ENCODE results near the gene EN1.

Gene EN1

GRCh38 chr2:118848381-118849225, 1.2 kb upstream of the EN1 start:
- Histone ChIP-seq H3K9me3 (ENCODE audit: control insufficient read depth, insufficient read depth, low read length) (no peaks in the 10 kb centered on the region), H3K4me1 (ENCODE audit: control insufficient read depth, insufficient read depth, low read length) (peaks cover 11% of the 10 kb centered on the region), H3K36me3 (ENCODE audit: control insufficient read depth, insufficient read depth, low read length) (no peaks in the 10 kb centered on the region), H3K4me3 (ENCODE audit: low read length) (peak overlapping the region; percentile 18; the same call in 1 of the 2 replicates), H3K27me3 (ENCODE audit: control insufficient read depth, insufficient read depth, low read length) (peaks cover 88% of the 10 kb centered on the region), H3K27ac (ENCODE audit: low read length) (no peak overlapping the region)
- no peak for DNase-seq (ENCODE audit: low read depth, low spot score)
- no CpG with 5 or more reads among the region's 46 CpGs for WGBS (ENCODE audit: insufficient coverage, insufficient read length)

- Histone ChIP-seq H3K4me3 (ENCODE audit: low read length) (peak overlapping the region; percentile 18; the same call in 1 of the 2 replicates), H3K36me3 (ENCODE audit: control insufficient read depth, insufficient read depth, low read length) (no peaks in the 10 kb centered on the region), H3K27ac (ENCODE audit: low read length) (no peak overlapping the region), H3K4me1 (ENCODE audit: control insufficient read depth, insufficient read depth, low read length) (peaks cover 15% of the 10 kb centered on the region), H3K27me3 (ENCODE audit: control insufficient read depth, insufficient read depth, low read length) (peaks cover 87% of the 10 kb centered on the region), H3K9me3 (ENCODE audit: control insufficient read depth, insufficient read depth, low read length) (no peaks in the 10 kb centered on the region)
- WGBS (ENCODE audit: insufficient coverage, insufficient read length), result no CpG with 5 or more reads among the region's 35 CpGs
- DNase-seq (ENCODE audit: low read depth, low spot score), result no peak
Observed at GRCh38 chr2:118847762-118848172, 319 bp upstream of the EN1 start.

- Histone ChIP-seq H3K9me3 (ENCODE audit: control insufficient read depth, insufficient read depth, low read length) (no peaks in the 10 kb centered on the region), H3K36me3 (ENCODE audit: control insufficient read depth, insufficient read depth, low read length) (no peaks in the 10 kb centered on the region), H3K4me3 (ENCODE audit: low read length) (no peak overlapping the region; the same call in 1 of the 2 replicates), H3K27me3 (ENCODE audit: control insufficient read depth, insufficient read depth, low read length) (peaks cover 86% of the 10 kb centered on the region), H3K27ac (ENCODE audit: low read length) (no peak overlapping the region), H3K4me1 (ENCODE audit: control insufficient read depth, insufficient read depth, low read length) (peaks cover 15% of the 10 kb centered on the region)
- no peak for DNase-seq (ENCODE audit: low read depth, low spot score)
- no CpG with 5 or more reads among the region's 63 CpGs for WGBS (ENCODE audit: insufficient coverage, insufficient read length)
Observed at GRCh38 chr2:118846442-118846952, 951 bp downstream of the EN1 start.

- H3K4me3 ChIP-seq (ENCODE audit: low read length), result no peak overlapping the region
- H3K27ac ChIP-seq (ENCODE audit: low read length), result no peak overlapping the region
- no peaks in the 10 kb centered on the region for H3K9me3 ChIP-seq (ENCODE audit: control insufficient read depth, insufficient read depth, low read length)
- H3K36me3 ChIP-seq (ENCODE audit: control insufficient read depth, insufficient read depth, low read length), result no peaks in the 10 kb centered on the region
- no CpG with 5 or more reads among the region's 47 CpGs for WGBS (ENCODE audit: insufficient coverage, insufficient read length)
- DNase-seq (ENCODE audit: low read depth, low spot score), result no peak
- H3K4me1 ChIP-seq (ENCODE audit: control insufficient read depth, insufficient read depth, low read length), result peaks cover 13% of the 10 kb centered on the region
- peaks cover 86% of the 10 kb centered on the region for H3K27me3 ChIP-seq (ENCODE audit: control insufficient read depth, insufficient read depth, low read length)
Observed at GRCh38 chr2:118845522-118846441, 1.7 kb downstream of the EN1 start.

GRCh38 chr2:118845005-118845521, 2.4 kb downstream of the EN1 start:
- WGBS (ENCODE audit: insufficient coverage, insufficient read length), result no CpG with 5 or more reads among the region's 43 CpGs
- Histone ChIP-seq H3K27ac (ENCODE audit: low read length) (no peak overlapping the region), H3K9me3 (ENCODE audit: control insufficient read depth, insufficient read depth, low read length) (no peaks in the 10 kb centered on the region), H3K4me3 (ENCODE audit: low read length) (no peak overlapping the region), H3K27me3 (ENCODE audit: control insufficient read depth, insufficient read depth, low read length) (peaks cover 86% of the 10 kb centered on the region), H3K4me1 (ENCODE audit: control insufficient read depth, insufficient read depth, low read length) (peaks cover 13% of the 10 kb centered on the region), H3K36me3 (ENCODE audit: control insufficient read depth, insufficient read depth, low read length) (no peaks in the 10 kb centered on the region)
- no peak for DNase-seq (ENCODE audit: low read depth, low spot score)

- Histone ChIP-seq H3K4me3 (ENCODE audit: low read length) (no peak overlapping the region), H3K27ac (ENCODE audit: low read length) (no peak overlapping the region), H3K36me3 (ENCODE audit: control insufficient read depth, insufficient read depth, low read length) (no peaks in the 10 kb centered on the region), H3K27me3 (ENCODE audit: control insufficient read depth, insufficient read depth, low read length) (peaks cover 86% of the 10 kb centered on the region), H3K4me1 (ENCODE audit: control insufficient read depth, insufficient read depth, low read length) (peaks cover 13% of the 10 kb centered on the region), H3K9me3 (ENCODE audit: control insufficient read depth, insufficient read depth, low read length) (no peaks in the 10 kb centered on the region)
- WGBS (ENCODE audit: insufficient coverage, insufficient read length), result no CpG with 5 or more reads among the region's 8 CpGs
- no peak for DNase-seq (ENCODE audit: low read depth, low spot score)
Observed at GRCh38 chr2:118844261-118845004, 3.0 kb downstream of the EN1 start.

GRCh38 chr2:118843483-118844132, 3.8 kb downstream of the EN1 start:
- H3K27me3 ChIP-seq (ENCODE audit: control insufficient read depth, insufficient read depth, low read length), result peaks cover 86% of the 10 kb centered on the region
- H3K9me3 ChIP-seq (ENCODE audit: control insufficient read depth, insufficient read depth, low read length), result no peaks in the 10 kb centered on the region
- H3K4me3 ChIP-seq (ENCODE audit: low read length), result no peak overlapping the region
- no peaks in the 10 kb centered on the region for H3K36me3 ChIP-seq (ENCODE audit: control insufficient read depth, insufficient read depth, low read length)
- H3K27ac ChIP-seq (ENCODE audit: low read length), result no peak overlapping the region
- H3K4me1 ChIP-seq (ENCODE audit: control insufficient read depth, insufficient read depth, low read length), result peaks cover 13% of the 10 kb centered on the region
- no peak for DNase-seq (ENCODE audit: low read depth, low spot score)
- no CpG with 5 or more reads among the region's 10 CpGs for WGBS (ENCODE audit: insufficient coverage, insufficient read length)

- WGBS (ENCODE audit: insufficient coverage, insufficient read length), result no CpG with 5 or more reads among the region's 60 CpGs
- H3K36me3 ChIP-seq (ENCODE audit: control insufficient read depth, insufficient read depth, low read length), result no peaks in the 10 kb centered on the region
- H3K27me3 ChIP-seq (ENCODE audit: control insufficient read depth, insufficient read depth, low read length), result peaks cover 87% of the 10 kb centered on the region
- no peaks in the 10 kb centered on the region for H3K9me3 ChIP-seq (ENCODE audit: control insufficient read depth, insufficient read depth, low read length)
- H3K4me3 ChIP-seq (ENCODE audit: low read length), result peak overlapping the region; percentile 4; the same call in 1 of the 2 replicates
- no peak overlapping the region for H3K27ac ChIP-seq (ENCODE audit: low read length)
- H3K4me1 ChIP-seq (ENCODE audit: control insufficient read depth, insufficient read depth, low read length), result peaks cover 11% of the 10 kb centered on the region
- DNase-seq (ENCODE audit: low read depth, low spot score), result no peak
Observed at GRCh38 chr2:118842661-118843482, 4.6 kb downstream of the EN1 start.
